NCI-H2227 (cell line): ENCODE results near the gene TST.

Source experiments
- DNase-seq: peaks from one replicate; lab custom pipeline; 2025; ENCODE audit not compliant: unreplicated experiment; lab: John Stamatoyannopoulos, UW

Gene TST

GRCh38 chr22:37032535-37033460, 13.6 kb upstream of the TST start:
- DNase-seq = no peak

GRCh38 chr22:37032134-37032534, 12.9 kb upstream of the TST start:
- no peak for DNase-seq

GRCh38 chr22:37030560-37031281, 11.5 kb upstream of the TST start:
- DNase-seq = no peak

- no peak for DNase-seq
Measured at GRCh38 chr22:37028692-37029674, 9.7 kb upstream of the TST start.

GRCh38 chr22:37027556-37027955, 8.3 kb upstream of the TST start:
- DNase-seq = no peak

GRCh38 chr22:37026325-37026724, 7.1 kb upstream of the TST start:
- DNase-seq = no peak

GRCh38 chr22:37025500-37026070, 6.3 kb upstream of the TST start:
- DNase-seq = no peak

- no peak for DNase-seq
Measured at GRCh38 chr22:37024339-37025157, 5.3 kb upstream of the TST start.

- DNase-seq = no peak
Measured at GRCh38 chr22:37023743-37024338, 4.6 kb upstream of the TST start.

- no peak for DNase-seq
Measured at GRCh38 chr22:37022483-37023337, 3.5 kb upstream of the TST start.

GRCh38 chr22:37021710-37022482, 2.6 kb upstream of the TST start:
- peak; percentile 32 for DNase-seq

- no peak for DNase-seq
Measured at GRCh38 chr22:37021041-37021440, 1.8 kb upstream of the TST start.

GRCh38 chr22:37020192-37020479, 889 bp upstream of the TST start:
- DNase-seq = no peak

- peak; percentile 49 for DNase-seq
Measured at GRCh38 chr22:37018815-37019308, 385 bp downstream of the TST start.

GRCh38 chr22:37018086-37018814, 997 bp downstream of the TST start:
- DNase-seq = no peak

GRCh38 chr22:37017356-37017755, 1.9 kb downstream of the TST start:
- DNase-seq = no peak
